Putamen (tissue), 1 donor: ENCODE data around the gene DNMBP.
"Not testable (repeated sequence)": the region's sequence is repeated elsewhere in the genome, so short reads cannot be mapped to it uniquely, and the experiment has no call there.

Source experiments
- DNase-seq: peaks from one replicate; pipeline ENCODE4 v3.0.0-alpha.2; 2016; ENCODE audit warnings: low spot score

The DNMBP gene

GRCh38 chr10:99993701-99994689 is 15.8 kb downstream of the DNMBP start:
- DNase-seq: no peak

DNA sequence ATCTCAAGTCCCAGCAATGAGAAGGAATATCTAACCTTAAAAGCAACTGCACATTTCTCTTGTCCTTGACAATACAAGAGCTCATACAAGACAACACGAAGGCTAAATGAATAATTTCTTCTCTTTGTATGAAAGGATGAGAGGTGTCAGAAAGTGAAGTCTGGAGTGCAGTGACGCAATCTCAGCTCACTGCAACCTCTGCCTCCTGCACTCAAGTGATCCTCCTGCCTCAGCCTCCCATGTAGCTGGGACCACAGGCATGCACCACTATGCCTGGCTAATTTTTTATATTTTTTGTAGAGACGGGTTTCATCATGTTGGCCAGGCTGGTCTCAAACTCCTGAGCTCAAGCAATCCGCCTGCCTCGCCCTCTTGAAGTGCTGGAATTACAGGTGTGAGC is 24.1 kb downstream of the DNMBP start:
- not testable (repeated sequence) for DNase-seq

DNA sequence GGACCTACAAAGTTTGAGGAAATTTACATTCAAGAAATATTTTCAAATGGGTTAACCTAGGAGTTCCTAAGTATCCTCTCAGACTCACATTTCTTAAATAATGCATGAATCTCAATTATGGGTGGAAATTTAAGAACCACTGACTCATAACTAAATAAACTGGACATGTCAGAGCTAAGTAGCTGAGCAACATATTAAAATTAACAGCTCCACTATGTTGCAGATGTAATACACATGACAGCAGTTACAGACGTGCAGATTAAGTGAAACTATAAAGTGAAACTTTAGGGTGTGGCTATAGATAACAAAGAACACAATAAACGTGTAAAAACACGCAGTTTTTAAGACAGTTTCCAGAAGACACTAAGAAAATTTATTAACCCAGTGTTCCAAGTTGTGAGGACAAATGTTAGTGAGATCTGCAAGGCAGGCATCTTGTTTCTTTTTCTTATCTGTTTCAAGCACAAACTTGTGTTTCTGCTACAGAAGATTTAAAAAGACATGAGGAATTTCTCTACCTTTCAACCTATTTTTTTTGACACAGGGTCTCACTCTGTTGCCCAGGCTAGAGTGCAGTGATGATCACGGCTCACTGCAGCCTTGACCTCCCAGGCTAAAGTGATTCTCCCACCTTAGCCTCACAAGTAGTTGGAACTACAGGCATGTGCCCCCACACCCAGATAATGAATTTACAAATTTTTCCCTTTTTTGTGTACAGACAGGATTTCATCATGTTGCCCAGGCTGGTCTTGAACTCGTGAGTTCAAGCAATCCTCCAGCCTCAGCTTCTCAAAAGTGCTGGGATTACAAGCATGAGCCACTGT is 25.3 kb downstream of the DNMBP start:
- DNase-seq: no peak

- no peak for DNase-seq
Measured at GRCh38 chr10:99983280-99983988, 26.3 kb downstream of the DNMBP start.

DNA sequence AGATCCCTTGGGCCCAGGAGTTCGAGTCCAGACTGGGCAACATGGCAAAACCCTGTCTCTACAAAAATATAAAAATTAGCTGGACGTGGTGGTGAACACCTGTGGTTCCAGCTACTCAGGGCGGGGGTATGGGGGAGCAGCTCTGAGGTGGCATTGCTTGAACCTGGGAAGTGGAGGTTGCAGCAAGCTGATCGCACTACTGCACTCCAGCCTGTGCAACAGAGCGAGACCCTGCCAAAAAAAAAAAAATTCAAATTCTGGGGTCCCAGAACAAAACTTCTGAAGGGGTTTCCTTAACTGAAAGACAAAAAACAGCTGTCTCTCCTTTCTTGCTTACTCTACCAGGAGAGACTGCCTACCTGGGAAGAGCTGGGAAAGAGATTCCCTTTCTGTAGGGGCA is 27.0 kb downstream of the DNMBP start:
- no peak for DNase-seq

- DNase-seq: no peak
Measured at GRCh38 chr10:99981581-99982199, 28.1 kb downstream of the DNMBP start.

- DNase-seq: no peak
Measured at GRCh38 chr10:99979066-99979685, 30.6 kb downstream of the DNMBP start.

DNA sequence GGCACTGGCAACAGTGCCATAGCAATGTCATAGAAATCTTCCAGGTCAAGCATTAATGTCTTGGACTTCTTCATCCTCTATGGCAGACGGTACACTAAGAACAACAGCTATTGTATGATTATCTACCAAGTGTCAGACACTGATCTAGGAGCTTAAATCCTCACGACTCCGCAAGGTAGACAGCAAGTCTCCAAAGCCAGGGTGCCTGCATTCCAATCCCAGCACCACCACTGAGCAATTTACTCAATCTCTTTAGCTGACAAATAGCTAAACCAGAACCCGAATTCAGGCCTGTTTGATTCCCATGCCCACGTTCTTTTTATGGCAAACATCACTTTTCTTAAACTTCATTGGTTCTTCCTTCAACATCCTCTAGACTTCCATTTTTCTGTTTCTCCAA is 31.8 kb downstream of the DNMBP start:
- DNase-seq: no peak

- no peak for DNase-seq
Measured at GRCh38 chr10:99976886-99977665, 32.7 kb downstream of the DNMBP start.

GRCh38 chr10:99975942-99976809 is 33.6 kb downstream of the DNMBP start:
- DNase-seq: no peak

- DNase-seq: no peak
Measured at GRCh38 chr10:99975106-99975829, 34.5 kb downstream of the DNMBP start.

DNA sequence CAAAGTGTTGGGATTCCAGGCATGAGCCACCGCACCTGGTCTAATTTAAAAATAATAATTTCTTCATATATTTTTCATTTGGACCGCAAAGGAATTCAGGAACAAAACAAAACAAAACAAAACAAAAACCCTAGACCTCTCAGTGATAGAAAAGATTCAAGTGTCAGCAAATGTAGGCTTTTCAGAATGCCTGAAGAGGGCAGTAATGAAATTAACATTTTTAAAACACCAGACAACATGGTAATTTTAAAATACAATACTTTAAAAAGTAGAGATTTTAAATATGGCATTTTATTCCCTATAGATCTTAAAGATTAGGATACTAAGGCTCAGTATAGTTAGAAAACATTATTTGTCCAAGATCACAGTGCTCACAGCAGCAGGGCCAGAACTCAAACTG is 36.6 kb downstream of the DNMBP start:
- no peak for DNase-seq

DNA sequence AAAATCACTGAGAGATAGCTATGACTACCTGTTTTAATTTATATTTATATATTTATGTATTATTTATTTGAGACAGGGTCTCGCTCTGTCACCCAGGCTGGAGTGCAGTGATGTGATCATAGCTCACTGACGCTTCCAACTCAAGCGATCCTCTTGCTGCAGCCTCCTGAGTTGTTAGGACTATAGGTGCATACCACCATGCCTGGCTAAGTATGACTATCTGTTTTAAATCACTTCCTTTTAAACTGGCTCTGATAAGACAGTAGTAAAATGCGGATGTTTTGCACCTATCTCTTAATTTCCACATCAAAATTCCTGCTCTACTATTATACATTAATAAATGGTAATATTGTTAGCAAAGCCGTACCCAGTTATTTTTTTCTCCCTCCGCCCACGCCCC is 41.8 kb downstream of the DNMBP start:
- DNase-seq: no peak

- no peak for DNase-seq
Measured at GRCh38 chr10:99966306-99966705, 43.4 kb downstream of the DNMBP start.

DNA sequence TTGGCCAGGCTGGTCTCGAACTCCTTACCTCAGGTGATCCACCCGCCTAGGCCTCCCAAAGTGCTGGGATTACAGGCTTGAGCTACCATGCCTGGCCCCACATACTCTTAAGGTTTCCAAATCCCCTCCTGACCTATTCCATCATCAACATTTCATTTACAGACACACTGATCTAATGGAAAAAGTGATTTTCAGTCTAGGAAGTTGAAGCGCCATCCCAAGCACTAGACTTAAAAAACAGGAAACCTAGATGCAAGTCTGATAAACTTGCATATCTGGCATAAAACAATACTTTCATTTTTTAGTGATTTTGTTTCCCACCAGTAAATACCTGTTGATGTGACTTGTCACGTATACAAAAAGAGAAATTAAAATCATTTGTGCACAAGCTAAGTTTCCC is 44.0 kb downstream of the DNMBP start:
- no peak for DNase-seq

DNA sequence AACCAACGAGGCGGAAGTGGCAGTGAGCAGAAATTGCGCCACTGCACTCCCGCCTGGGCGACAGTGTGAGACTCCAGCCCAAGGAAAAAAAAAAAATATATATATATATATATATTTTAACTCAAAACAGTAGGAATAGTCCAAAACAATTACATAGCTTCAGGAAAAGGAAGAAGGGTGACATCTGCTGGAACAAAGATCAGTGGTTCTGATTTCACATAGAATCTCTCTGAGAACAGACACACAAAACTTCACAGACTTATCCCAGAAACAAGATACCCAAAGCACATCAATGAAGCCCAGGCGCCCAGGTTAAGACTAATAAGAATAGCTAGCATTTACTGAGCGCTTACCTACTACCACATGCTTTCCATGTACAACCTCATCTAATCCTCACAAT is 45.0 kb downstream of the DNMBP start:
- no peak for DNase-seq

GRCh38 chr10:99963467-99964165 is 46.1 kb downstream of the DNMBP start:
- not testable (repeated sequence) for DNase-seq

DNA sequence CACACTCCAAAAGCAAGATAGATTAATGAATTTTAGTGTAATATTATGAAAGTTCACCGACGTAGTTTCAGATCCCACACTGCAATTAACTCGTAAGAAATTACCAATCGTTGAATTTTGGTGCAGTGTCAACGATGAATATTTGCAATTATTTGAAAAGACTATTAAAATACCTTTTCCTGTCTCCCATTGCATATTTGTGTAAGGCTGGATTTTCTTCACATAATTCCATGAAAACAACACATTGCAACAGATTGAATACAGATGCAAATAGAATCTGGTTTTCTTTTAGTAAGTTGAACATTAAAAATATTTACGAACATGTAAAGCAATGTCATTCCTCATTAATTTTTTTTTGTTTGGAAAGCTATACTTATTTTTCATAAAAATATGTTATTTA is 50.9 kb downstream of the DNMBP start:
- DNase-seq: no peak
